Right atrium auricular region (tissue), 2 donors: ENCODE data around the gene MON2. TPM values are rescaled to one million over a fixed set of nuclear protein-coding genes. Genes with fewer than 3 reads are reported as not detected.

Experiments
- DNase-seq: peaks from one replicate; pipeline ENCODE4 v3.0.0-alpha.2; 2019; ENCODE audit warnings: low spot score
- H3K27ac ChIP-seq, 2 donors: fragments of 200-600 bp; sonication (generic); 1 replicate in 1 of 2; 2 replicates in 1 of 2; pipeline ENCODE4 v1.5.1; 2016 to 2019
- H3K27me3 ChIP-seq, 2 donors: fragments of 200-600 bp; sonication (generic); one replicate each; pipeline versions ENCODE4 v1.5.1 to v1.6.0; 2017 to 2019
- H3K36me3 ChIP-seq: fragments of 200-600 bp; sonication (generic); one replicate; pipeline ENCODE4 v1.5.1; 2016
- H3K4me1 ChIP-seq, 2 donors: fragments of 200-600 bp; sonication (generic); one replicate each; pipeline versions ENCODE4 v1.5.1 to v1.6.0; 2017 to 2019
- H3K4me3 ChIP-seq, 2 donors: fragments of 200-600 bp; sonication (generic); 1 replicate in 1 of 2; 2 replicates in 1 of 2; pipeline ENCODE4 v1.5.1; 2017 to 2019; ENCODE audit warnings: mild to moderate bottlenecking in 1 of 2, moderate library complexity in 1 of 2
- H3K9me3 ChIP-seq, 2 donors: fragments of 200-600 bp; sonication (generic); one replicate each; pipeline ENCODE4 v1.5.1; 2019
- total RNA-seq, 2 donors: library from RNA; depleted of rRNA; stranded (reverse); fragments of >200 nt; gene quantifications; one replicate each; pipeline ENCODE4 v1.1.0, GENCODE V29; 2016
- TF ChIP-seq, protein P1 (sequence below), 2 donors: fragments of 200-600 bp; sonication (generic); IDR thresholded peaks; one replicate each; pipeline ENCODE4 v1.5.1; 2019; ENCODE audit warnings: antibody characterized with exemption in 2 of 2

MON2 gene
- total RNA-seq, 2 donors from 2014 or later: 14.3 to 16.5 TPM

DNA sequence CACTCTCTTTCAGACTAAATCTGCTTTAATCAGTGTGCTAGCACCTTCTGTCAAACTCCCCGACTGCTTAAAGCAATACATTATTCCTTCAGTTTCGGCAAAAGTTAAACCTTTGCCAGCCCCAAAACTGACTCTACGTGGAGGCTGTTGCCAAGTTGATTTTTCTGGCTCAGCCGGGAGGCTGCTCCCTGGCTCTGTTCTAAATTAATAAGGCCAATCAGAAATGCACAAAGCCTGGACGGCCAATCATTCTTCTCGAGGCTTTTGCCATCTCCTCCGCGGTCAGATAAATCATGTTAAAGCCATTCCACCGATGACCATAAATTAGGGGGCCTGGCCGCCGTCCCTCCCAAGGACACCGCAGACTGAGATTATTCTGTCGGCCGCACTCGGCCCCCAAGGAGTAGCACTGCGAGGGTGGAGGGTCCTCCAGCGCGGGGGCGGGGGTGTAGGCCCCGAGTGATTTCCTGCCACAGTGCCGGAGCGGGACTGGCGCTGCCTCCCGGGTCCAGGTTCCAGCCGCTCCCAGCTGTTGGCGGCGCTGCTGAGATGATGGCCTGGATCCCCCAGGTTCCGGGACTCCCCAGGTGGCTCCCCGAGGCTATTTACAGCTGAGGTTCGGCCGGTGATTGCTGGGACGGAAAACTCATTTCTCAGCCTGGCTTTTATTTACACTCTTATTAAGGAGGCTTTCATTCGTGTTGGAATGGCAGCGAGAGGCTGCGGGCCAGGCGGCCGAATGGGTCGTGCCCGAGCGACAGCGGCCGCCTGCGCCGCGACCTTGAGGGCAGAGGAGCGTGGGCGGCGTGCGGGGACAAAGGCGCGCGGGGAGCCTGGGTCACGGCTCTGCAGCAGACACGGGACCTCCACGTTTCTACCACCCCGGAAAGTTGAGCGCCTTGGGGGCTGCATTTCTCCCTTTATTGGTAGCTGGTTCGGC is 165.1 kb downstream of the MON2 start:
- Histone ChIP-seq H3K9me3 (no peaks in the 10 kb centered on the region), H3K4me1 (peaks cover 0 to 12% of the 10 kb centered on the region in 2 donors), H3K27me3 (no peaks in the 10 kb centered on the region), H3K27ac (peak overlapping the region; percentile 72 to 74), H3K4me3 (peak overlapping the region; percentile 45 to 58), H3K36me3 (no peaks in the 10 kb centered on the region)
- peak; percentile 83 for DNase-seq
- TF ChIP-seq, protein P1, sequence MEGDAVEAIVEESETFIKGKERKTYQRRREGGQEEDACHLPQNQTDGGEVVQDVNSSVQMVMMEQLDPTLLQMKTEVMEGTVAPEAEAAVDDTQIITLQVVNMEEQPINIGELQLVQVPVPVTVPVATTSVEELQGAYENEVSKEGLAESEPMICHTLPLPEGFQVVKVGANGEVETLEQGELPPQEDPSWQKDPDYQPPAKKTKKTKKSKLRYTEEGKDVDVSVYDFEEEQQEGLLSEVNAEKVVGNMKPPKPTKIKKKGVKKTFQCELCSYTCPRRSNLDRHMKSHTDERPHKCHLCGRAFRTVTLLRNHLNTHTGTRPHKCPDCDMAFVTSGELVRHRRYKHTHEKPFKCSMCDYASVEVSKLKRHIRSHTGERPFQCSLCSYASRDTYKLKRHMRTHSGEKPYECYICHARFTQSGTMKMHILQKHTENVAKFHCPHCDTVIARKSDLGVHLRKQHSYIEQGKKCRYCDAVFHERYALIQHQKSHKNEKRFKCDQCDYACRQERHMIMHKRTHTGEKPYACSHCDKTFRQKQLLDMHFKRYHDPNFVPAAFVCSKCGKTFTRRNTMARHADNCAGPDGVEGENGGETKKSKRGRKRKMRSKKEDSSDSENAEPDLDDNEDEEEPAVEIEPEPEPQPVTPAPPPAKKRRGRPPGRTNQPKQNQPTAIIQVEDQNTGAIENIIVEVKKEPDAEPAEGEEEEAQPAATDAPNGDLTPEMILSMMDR (IDR thresholded peaks at IDR 0.05): peak in 1 of 2 donors; percentile 73

DNA sequence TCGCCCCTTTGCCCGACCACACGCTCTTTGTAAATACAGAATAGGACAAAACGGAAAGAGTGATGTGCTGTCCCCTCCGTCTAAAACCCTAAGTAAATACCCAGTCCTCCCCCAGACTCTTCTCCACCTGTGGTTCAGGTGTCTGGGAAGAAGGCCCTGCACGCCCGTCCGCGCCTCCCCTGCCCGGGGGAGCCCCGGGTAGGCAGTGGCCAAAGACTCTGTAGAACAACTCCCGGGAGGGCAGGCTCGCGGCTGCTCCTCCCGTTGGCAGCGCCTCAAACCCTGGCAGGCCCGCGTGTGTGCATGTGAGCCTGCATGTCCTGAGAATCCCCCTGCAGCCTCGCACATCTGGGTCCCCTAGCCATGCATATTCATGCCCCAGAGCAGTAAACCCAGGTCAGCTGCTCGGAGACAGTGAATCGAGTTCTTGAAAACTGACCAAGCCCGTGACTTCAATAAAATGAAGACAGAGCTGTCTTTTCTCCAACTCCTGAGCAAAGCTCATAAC is 165.8 kb downstream of the MON2 start:
- peak overlapping the region; percentile 45 to 58 for H3K4me3 ChIP-seq
- no peaks in the 10 kb centered on the region for H3K9me3 ChIP-seq
- H3K36me3 ChIP-seq: no peaks in the 10 kb centered on the region
- TF ChIP-seq, protein P1 (IDR thresholded peaks at IDR 0.05): no peak
- H3K27me3 ChIP-seq: no peaks in the 10 kb centered on the region
- no peak for DNase-seq
- H3K4me1 ChIP-seq: peaks cover 0 to 12% of the 10 kb centered on the region in 2 donors
- peak overlapping the region; percentile 72 to 74 for H3K27ac ChIP-seq

DNA sequence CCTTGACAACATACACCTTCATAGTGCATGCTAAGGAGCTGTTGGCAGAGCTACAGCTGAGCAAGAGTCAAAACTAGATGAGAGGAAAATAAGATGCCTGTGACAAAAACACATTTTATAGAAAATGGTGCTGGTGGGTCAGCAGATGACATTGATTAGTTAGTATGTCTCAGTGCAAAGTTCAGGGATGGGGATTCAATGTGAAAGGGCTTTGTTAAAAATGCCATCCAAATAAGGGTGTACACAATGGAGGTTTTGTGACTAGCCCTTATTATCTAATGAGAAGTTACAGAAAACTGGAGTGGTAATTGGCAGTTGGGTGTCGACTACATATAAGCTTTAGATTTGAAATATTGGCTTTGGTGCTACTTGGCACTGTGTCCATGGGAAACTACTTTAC is 169.0 kb downstream of the MON2 start:
- Histone ChIP-seq H3K9me3 (no peaks in the 10 kb centered on the region), H3K36me3 (no peaks in the 10 kb centered on the region), H3K27ac (no peak overlapping the region), H3K4me3 (no peak overlapping the region), H3K4me1 (peaks cover 0 to 12% of the 10 kb centered on the region in 2 donors), H3K27me3 (no peaks in the 10 kb centered on the region)
- TF ChIP-seq, protein P1 (IDR thresholded peaks at IDR 0.05): no peak
- DNase-seq: no peak

DNA sequence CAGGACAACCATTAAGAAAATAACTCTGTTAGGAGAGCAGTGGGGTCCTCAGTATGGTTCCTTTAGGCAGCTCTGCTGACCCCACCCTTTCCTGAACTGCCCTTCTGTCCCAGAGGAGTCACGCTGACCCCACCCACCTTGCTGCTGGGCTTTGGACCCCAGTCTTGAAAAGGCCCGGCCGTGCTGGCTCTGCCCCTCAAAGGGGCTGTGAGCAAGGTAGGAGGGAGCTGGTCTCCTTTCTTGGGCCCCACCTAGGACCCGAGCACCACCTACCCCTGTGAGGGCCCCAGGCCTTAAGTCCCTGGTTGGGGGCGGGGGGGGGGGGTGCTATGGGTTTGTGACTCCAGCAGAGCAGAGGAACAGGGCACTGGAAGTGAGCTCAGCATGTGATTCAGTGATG is 171.1 kb downstream of the MON2 start:
- no peak for DNase-seq
- no peaks in the 10 kb centered on the region for H3K27me3 ChIP-seq
- no peaks in the 10 kb centered on the region for H3K9me3 ChIP-seq
- H3K27ac ChIP-seq: no peak overlapping the region
- TF ChIP-seq, protein P1 (IDR thresholded peaks at IDR 0.05): no peak
- peaks cover 0 to 4% of the 10 kb centered on the region in 2 donors for H3K4me1 ChIP-seq
- H3K4me3 ChIP-seq: no peak overlapping the region
- H3K36me3 ChIP-seq: no peaks in the 10 kb centered on the region

DNA sequence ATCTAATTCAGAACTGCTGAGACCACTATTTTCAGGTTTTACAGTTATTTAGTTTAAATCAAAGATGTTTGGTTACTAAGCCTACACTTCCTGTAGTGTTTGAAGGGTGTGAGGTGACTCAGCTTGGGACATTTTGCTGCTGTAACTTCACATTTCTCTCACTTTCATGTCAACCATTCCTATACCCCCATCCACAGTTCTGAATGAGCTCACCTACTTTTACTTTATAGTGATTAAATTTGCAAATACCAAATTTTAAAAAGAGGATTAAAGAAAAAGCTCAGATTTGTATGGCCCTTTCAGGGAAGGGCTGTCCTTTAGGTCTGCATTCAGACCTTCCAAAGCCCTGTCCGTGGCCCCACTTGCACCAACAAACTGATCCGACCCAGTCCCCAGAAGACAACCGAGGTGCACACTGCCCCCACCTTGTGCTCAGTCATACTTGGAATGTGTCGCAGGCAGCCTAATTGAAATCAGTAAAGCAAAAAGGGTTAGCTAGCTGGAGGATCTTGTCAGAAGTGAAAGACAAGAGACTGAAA is 174.4 kb downstream of the MON2 start:
- Histone ChIP-seq H3K27me3 (no peaks in the 10 kb centered on the region), H3K27ac (no peak overlapping the region), H3K4me3 (no peak overlapping the region), H3K36me3 (no peaks in the 10 kb centered on the region), H3K9me3 (no peaks in the 10 kb centered on the region), H3K4me1 (no peaks in the 10 kb centered on the region)
- no peak for DNase-seq
- TF ChIP-seq, protein P1 (IDR thresholded peaks at IDR 0.05): no peak
